ES-I3 (cell line): ENCODE results near the gene TEX35.
"Not testable (repeated sequence)": the region's sequence is repeated elsewhere in the genome, so short reads cannot be mapped to it uniquely, and the experiment has no call there.

Experiments
- H3K36me3 ChIP-seq: 2 replicates; pipeline ENCODE4 v1.6.1; 2013; ENCODE audit warnings: mild to moderate bottlenecking, low read length, control low read depth, moderate library complexity; ENCODE audit not compliant: insufficient read depth
- H3K4me1 ChIP-seq: 2 replicates; pipeline ENCODE4 v1.6.1; 2013; ENCODE audit warnings: mild to moderate bottlenecking, control low read depth, low read length; ENCODE audit not compliant: insufficient read depth
- H3K9ac ChIP-seq: 2 replicates; pipeline ENCODE4 v1.6.1; 2013; ENCODE audit warnings: low read depth, mild to moderate bottlenecking, low read length, moderate library complexity
- H3K9me3 ChIP-seq: 2 replicates; pipeline ENCODE4 v1.6.1; 2013; ENCODE audit warnings: mild to moderate bottlenecking, low read length, moderate library complexity; ENCODE audit not compliant: control insufficient read depth, insufficient read depth

Gene TEX35

GRCh38 chr1:178552856-178553255, 39.9 kb downstream of the TEX35 start:
- Histone ChIP-seq H3K9me3 (no peaks in the 10 kb centered on the region), H3K4me1 (no peaks in the 10 kb centered on the region), H3K9ac (no peak overlapping the region), H3K36me3 (no peaks in the 10 kb centered on the region)

- H3K9ac ChIP-seq, H3K4me1 ChIP-seq, H3K36me3 ChIP-seq, H3K9me3 ChIP-seq: not testable (repeated sequence)
Measured at GRCh38 chr1:178554351-178554750, 41.4 kb downstream of the TEX35 start.

DNA sequence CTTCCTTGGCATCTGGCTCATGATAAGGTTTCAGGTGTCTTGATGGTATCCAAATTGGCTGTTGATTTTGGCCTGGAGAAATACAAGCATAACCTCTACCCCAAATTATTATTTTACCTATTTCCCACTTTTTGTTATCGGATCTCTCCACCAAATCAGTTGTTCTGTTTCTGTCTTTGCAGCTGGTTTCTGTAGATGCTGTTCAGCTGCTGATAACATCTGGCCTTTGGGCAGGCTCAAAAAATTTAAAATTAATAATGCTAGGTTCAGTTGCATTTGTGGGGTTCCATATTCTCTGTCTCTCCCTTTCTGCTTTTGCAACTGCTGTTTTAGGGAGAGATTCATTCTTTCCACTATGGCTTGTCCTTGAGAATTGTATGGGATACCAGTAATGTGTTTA, 42.7 kb downstream of the TEX35 start:
- not testable (repeated sequence) for H3K36me3 ChIP-seq, H3K9me3 ChIP-seq, H3K4me1 ChIP-seq, H3K9ac ChIP-seq

GRCh38 chr1:178558816-178559215, 45.9 kb downstream of the TEX35 start:
- not testable (repeated sequence) for H3K9me3 ChIP-seq, H3K36me3 ChIP-seq, H3K4me1 ChIP-seq, H3K9ac ChIP-seq

DNA sequence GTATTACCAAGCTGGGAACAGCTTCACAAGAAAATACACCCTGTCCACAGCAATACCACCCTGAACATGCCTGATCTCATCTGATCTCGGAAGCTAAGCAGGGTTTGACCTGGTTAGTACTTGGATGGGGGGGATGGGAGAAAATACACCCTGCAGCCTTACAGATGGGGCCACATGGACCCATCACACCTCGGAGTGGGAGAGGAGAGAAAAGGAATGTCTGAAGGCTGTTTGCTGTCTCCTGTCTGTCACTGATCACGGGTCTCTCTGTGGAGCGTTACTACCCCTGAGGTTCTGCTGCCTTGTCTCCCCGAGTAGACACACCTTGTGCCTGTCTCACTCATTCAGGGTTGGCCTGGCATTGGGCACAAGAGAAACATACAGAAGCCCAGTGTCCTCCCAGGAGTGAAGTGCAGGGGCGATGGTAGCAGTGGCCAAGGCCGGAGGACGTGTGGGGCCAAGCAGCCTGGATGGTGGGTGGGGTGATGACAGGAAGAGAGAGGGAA, 48.0 kb downstream of the TEX35 start:
- Histone ChIP-seq H3K9me3 (no peaks in the 10 kb centered on the region), H3K9ac (no peak overlapping the region), H3K4me1 (no peaks in the 10 kb centered on the region), H3K36me3 (no peaks in the 10 kb centered on the region)

- Histone ChIP-seq H3K4me1 (no peaks in the 10 kb centered on the region), H3K36me3 (no peaks in the 10 kb centered on the region), H3K9ac (no peak overlapping the region), H3K9me3 (no peaks in the 10 kb centered on the region)
Measured at GRCh38 chr1:178563099-178563820, 50.4 kb downstream of the TEX35 start.

GRCh38 chr1:178564086-178564782, 51.3 kb downstream of the TEX35 start:
- no peaks in the 10 kb centered on the region for H3K36me3 ChIP-seq
- H3K9ac ChIP-seq: no peak overlapping the region
- H3K9me3 ChIP-seq: no peaks in the 10 kb centered on the region
- no peaks in the 10 kb centered on the region for H3K4me1 ChIP-seq

DNA sequence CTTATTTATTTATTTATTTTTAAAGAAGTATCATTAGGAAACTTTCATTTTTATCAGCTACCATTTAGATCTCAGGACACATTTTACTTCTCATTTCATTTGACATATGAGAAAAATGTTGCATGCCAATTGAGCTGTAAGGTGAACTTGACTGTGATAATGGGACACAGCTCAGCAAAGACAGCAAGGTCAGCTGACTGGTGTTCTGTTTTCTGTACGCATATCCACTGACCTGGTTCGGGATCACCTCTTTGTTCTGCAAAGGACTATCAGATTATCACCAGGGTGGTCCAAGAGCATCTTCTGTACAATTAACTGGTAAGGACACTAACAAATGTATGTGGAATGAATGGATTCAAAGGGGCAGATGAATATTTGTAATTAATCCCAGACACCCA, 51.9 kb downstream of the TEX35 start:
- Histone ChIP-seq H3K36me3 (no peaks in the 10 kb centered on the region), H3K9me3 (no peaks in the 10 kb centered on the region), H3K4me1 (no peaks in the 10 kb centered on the region), H3K9ac (no peak overlapping the region)

- Histone ChIP-seq H3K36me3 (no peaks in the 10 kb centered on the region), H3K4me1 (no peaks in the 10 kb centered on the region)
Measured at GRCh38 chr1:178565586-178565985, 52.7 kb downstream of the TEX35 start.

GRCh38 chr1:178566187-178566586, 53.3 kb downstream of the TEX35 start:
- H3K4me1 ChIP-seq: no peaks in the 10 kb centered on the region
- H3K9ac ChIP-seq: no peak overlapping the region
- no peaks in the 10 kb centered on the region for H3K9me3 ChIP-seq
- H3K36me3 ChIP-seq: no peaks in the 10 kb centered on the region

More at GRCh38 chr1:178565586-178565985, 52.7 kb downstream of the TEX35 start:
- Histone ChIP-seq H3K9me3 (no peaks in the 10 kb centered on the region), H3K9ac (no peak overlapping the region)

- Histone ChIP-seq H3K9ac (no peak overlapping the region), H3K4me1 (peaks cover 10% of the 10 kb centered on the region), H3K9me3 (no peaks in the 10 kb centered on the region), H3K36me3 (no peaks in the 10 kb centered on the region)
Measured at GRCh38 chr1:178571807-178572206, 58.9 kb downstream of the TEX35 start.
